GM18499 (cell line): ENCODE data around the gene APP.

Experiments used
- ATAC-seq: cut with Tn5 transposase; IDR thresholded peaks from one replicate; pipeline ENCODE4 v1.9.1; 2021; ENCODE audit warnings: moderate number of reproducible peaks; ENCODE audit not compliant: insufficient read depth, unreplicated experiment

Gene APP

DNA sequence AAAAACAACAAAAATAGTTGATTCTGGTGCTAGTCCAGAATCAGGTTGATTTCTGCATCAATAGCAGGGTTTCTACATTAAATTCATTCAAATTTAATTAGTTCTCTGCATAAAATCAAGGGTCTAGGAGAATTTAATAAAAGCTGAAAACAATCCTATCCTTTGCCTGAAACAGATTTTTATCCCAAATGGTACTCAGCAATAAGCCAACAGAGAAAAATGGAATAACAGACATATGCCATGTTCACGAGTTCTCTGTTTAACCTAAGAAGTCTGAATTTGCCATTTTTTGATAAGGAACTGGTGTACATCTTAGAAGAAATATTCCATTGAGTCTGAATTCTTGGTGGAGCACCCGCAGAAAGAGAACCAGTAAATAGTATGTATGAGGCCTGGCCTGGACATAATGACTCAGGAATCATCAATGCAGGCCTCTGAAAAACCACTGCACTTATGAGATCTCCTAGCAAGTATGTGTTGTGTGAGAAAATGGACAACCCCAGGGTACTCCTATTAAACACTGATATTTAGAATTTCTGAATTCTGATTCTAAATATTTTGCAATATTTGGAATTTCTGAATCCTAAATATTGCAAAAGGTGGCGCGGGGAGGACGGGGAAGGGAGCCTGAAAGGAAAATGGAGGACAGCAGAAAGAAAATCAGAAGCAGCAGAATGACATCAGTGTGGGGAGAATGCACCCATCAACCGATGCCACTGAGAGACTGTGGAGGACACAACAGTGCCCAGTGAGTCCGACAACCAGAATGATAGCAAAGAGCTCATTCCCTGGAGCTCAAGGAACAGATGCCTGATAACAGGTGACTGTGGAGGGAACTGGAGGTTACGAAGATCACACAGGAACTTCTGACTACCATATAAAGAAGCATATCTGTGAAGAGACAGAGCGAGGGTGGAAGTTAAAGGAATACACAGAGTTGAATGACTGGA lies 97.6 kb downstream of the APP start:
- ATAC-seq: no peak

DNA sequence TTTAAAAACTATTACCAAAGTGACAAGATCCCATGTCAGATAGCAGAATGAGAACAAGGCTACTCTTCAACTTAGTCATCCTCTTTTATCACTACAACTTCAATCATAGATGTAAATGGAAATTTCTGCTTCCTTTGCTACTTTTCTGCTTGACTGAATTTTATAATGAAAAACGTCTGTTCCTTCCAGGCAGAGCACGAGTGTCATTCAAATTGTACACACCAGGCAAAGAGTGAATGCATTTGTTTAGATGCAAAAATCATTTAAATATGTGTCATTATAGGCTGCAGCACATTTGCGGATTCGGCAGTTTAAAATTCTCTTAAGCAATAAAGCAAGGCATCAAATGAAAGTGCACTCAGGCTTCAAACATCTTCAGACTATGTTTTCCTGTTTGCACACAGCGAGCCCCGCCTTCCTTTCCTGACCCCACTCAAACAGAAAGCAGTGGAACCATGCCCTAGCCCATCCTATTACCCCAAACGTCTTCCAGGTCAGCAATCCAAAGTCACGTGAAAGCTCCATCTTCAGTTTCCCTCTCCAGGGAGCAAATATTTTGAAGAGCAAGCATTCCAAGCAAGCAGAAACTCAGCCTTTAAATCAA lies 99.6 kb downstream of the APP start:
- ATAC-seq: no peak

DNA sequence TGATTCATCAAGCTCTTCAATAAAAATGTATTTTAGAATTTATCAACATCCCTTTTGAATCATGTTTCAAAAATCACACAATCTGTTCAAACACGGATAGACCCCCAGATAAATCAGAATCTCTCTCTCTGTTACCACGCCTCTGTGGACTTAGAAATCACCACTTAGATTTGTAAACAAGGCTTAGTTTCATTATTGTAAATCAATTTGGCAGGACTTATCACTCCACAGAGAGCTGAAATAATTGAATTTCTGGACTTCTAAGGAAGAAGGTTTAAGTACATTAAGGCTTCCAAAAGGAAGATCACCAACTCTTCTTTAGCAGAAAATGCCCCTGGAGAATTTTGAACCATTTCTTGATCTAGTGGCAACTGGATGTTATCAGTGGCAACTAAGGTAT lies 100.4 kb downstream of the APP start:
- ATAC-seq: no peak

DNA sequence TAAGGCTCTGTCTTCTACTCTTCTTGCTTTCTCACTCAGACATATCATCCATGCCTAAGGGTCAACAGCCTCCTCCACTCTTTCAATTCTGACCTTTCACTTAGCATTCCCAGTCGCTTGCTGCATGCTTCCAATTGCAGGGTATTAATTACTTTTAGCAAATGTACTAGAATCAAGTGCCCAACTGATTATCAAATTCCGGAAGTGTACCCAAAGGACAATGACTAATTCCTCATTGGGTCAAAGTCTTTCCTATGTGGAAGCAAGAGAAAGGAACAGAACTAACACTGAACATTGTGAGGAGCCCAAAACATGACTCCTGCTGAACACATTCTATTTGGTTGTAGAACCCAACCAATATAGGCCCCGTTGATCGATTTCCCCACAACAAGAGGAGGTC lies 101.8 kb downstream of the APP start:
- ATAC-seq: no peak

DNA sequence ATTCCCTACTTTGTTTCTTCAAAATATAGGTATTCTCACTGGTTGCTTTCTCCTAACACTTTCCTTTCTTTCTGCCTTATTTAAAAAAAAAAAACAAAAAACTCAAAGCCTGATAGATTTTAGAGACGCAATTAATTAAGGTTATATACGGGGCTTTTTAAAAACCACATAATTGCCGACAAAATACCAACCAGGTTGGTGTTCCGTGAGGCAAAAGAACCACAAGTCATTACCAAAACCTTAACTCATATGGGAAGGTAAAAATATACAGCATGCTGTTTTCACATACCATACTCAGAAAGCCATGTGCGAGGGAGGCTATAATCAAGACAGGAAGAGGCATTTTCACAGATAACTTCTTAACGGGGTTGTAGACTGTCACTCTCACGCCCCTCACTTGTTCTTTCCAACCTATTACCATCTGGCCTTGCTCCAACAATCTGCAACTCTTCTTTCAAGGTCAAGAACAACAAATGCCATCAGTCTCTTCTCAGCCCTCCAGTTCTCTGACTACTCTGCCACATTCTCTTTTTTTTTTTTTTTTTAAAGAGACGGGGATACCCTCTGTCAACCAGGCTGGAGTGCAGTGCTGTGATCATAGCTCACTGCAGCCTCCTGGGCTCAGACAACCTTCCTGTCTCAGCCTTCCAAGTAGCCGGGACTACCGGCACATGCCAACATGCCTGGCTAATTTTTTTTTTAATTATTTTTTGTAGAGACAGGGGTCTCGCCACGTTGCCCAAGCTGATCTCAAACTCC lies 102.6 kb downstream of the APP start:
- no peak for ATAC-seq

DNA sequence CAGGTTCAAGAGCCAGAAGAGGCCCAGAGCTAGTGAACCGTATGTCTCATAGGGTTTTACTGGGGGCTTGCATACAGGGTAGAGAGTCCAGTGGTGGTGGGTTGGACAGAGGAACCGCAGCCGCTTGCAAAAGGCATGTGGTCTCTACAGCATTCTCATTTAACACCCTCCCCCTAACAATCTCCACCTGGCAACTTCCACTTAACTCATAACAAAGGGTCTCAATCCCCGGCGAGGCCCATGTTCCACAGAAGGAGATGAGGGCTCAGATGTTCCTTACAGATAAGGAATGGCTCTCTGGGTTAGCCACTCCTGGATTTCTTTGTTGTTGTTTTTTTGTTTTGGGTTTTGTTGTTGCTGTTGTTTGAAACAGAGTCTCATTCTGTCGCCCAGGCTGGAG lies 106.1 kb downstream of the APP start:
- ATAC-seq: no peak

DNA sequence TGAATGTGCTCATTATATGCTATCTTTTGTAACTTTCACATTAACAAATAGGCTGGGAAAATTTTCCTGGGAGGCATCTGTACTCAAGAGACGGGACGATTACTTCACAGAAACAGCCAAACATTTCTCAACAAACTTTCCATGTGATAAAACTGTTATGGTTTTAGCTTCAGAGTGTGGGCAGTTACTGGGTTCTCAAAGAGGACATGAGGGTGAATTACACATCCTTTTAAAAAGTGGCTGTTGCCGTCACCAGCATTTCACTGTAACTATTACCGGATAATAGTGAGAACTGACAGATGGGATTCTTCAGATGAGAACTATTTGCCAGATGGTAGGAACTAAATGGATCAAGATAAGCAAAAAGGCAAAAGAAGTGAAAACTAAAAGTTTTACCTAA lies 109.1 kb downstream of the APP start:
- no peak for ATAC-seq

DNA sequence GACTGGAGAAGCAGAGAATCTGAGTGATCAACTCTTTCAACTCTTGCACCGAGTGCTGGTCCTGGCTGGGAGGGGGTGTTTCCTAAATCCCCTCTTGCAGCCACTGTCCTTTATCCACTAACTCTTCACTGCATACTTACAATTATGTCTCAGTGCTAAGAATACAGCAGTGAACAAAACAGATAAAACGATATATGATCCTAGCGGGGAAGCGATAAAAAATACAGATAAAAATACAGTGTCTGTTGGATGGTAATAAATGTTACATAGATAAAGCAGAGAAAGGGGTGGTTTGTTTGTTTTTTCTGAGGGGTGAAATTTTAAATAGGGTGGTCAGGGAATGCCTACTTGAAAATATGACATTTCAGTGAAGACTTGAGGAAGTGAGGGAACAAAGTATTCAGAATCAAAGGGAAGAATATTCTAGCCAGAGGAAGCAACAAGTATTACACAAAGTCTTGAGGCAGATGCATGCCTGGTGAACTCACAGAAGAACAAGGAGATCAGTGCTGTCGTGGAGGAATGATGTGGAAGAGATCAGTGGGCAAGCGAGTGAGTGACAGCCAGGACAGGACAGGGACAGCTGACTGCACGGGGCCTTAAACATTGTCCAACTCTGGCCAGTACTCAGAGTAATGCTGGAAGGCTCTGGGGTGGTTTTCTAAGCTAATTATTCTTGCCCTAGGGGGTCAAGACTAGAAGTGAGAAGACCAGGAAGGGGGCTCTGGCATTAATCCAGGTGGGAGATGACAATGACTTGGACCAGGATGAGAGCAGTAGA lies 110.0 kb downstream of the APP start:
- no peak for ATAC-seq

DNA sequence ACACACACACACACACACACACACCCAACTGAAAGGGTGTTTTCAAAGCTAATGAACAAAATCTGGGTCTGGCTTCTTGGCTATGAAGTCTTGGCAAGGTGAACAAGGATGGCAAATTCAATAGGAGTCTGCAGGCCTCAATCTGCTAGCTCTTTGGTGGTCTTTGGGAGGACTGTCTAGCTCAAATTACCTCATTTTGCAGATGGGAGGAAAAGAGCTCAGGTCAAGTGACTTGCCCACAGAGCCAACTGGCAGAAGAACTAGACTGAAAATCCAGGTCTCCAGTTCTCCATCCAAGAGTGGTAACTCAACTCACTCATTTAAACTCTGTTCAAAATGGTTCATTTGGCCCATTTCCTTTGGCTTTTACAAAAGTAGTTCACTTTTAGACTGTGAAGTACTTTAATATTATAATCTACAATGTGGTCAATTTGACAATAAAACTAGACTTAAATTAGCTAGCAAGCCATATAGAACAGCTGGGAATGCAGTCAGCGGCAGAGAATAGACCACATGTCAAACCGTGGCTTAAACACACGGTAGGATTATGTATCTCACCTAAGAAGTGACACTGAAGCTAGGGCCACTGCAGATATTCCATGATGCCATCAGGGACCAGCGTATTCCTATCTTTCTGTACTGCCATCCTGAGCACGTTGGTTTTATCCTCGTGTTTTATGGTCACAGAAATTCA lies 112.9 kb downstream of the APP start:
- no peak for ATAC-seq

DNA sequence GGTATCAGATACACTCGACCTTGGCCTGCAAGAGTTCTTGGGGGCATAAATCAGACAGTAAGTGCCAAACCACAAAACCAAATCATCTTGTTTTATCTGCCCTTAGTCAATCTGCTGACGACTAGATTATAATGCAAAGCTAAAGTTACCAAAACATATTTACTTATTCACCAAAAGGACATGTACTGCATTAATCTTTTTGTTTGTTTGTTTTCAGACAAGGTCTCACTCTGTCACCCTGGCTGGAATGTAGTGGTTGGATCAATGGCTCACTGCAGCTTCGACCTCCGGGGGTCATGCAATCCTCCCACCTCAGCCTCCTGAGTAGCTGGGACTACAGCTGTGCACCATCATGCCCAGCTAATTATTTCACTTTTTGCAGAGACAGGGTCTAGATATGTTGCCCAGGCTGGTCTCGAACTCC lies 114.7 kb downstream of the APP start:
- no peak for ATAC-seq

DNA sequence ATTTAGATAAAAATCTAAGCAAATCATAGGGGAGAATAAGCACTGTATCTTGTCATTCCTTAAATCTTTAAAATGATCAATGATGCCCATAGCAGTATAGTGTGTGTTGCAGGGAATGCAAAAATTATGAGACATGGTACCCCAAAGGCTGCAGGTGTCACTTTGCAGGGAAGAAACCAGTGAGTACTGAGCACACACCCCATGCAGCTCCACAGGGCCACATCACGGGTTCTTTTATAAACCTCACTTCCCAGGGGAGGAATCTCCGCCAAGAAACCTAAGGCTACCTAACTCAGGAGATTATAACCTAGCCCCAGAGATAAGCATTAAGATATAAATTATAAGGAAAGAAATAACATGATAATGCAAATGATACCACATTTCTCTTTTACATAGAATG lies 115.6 kb downstream of the APP start:
- ATAC-seq: no peak

DNA sequence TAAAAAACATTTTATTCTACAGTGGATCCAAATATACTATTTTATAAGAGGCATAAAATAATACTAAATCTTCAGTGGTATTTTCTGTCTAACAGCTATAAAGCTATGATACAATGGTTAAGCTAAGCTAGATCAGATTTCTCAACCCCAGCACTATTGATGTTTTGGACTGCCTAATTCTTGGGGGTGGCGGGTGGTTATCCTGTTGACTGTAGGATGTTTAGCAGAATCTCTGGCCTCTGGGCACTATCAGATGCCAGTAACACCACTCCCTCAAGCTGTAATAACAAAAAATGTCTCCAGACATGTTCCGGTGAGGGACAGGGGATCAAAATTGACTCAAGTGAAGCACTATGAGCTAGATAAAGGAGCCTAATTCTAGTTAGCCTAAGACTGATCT lies 118.5 kb downstream of the APP start:
- no peak for ATAC-seq

DNA sequence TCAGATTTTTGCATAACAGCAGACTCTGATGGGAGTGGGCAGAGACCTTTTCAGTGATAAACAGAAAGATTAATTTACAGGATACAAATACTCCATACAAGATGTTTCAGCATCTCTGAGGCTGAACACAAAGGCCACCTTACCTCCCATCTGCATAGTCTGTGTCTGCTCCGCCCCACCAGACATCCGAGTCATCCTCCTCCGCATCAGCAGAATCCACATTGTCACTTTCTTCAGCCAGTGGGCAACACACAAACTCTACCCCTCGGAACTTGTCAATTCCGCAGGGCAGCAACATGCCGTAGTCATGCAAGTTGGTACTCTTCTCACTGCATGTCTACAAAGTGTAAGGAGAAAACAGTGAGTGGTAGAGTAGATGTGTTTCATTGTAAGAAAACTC lies 119.7 kb downstream of the APP start:
- ATAC-seq: no peak

DNA sequence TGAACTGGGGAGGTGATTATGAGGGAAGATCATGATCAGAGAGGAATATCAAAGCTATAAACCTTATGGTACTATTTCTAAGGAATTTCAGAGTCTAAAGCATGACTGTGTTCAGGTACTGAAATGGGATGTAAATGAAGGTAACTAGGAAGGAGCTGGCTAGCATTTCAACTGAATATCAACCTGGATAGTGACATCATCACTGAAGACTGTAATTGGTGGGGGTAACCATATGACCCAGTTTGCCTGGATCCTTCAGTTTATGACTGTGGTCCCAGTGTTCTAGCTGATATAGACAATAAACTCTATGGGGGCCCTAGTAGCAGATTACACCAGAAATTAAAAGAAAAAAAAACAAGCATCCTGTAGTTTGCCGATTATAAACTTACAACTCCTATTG lies 120.8 kb downstream of the APP start:
- ATAC-seq: no peak

DNA sequence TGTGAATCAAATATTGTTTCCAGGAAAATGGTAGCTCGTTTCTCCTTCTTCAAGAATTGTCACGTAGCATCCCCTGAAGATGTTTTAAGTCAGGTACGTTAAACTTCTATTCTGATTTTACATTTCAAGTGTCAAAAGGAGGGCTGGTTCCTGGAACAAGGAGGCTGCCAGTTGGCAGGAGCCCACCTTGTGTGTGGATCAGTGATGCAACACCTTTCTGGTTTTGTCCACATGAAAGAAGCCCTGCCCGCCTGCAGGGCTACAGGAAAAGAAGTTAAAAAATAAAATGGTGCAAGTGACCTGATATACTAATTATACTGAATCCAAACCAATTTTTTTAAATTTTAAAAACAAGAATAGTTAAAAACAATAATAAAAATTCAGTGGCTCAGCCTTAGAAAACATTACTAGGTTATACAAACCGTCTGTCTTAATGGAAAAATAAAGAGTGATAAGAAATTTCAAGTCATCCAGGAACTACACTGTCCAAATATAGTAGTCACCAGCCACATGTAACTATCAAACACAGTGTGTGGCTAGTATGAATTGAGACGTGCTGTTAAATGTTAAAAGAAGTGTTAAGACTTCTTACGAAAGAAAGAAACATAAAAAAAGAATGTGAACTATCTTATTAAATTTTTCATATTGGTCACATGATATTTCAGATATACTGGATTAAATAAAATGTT lies 123.1 kb downstream of the APP start:
- no peak for ATAC-seq

DNA sequence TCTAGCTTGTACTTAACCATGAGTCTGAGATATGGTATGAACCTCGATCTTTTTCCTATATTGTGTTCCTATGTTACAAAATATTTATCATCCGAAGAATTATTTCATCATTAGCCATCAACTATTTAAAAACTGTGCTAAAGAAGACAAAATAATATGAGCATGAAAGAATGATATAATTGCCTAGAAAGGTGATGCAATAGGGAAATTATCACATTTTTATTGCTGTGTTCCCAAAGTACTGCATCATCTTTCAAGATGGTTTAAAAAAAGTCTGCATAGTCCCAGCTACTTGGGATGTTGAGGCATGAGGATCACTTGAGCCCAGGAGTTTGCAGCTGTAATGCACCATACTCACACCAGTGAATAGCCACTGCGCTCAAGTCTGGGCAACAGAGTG lies 126.7 kb downstream of the APP start:
- no peak for ATAC-seq

DNA sequence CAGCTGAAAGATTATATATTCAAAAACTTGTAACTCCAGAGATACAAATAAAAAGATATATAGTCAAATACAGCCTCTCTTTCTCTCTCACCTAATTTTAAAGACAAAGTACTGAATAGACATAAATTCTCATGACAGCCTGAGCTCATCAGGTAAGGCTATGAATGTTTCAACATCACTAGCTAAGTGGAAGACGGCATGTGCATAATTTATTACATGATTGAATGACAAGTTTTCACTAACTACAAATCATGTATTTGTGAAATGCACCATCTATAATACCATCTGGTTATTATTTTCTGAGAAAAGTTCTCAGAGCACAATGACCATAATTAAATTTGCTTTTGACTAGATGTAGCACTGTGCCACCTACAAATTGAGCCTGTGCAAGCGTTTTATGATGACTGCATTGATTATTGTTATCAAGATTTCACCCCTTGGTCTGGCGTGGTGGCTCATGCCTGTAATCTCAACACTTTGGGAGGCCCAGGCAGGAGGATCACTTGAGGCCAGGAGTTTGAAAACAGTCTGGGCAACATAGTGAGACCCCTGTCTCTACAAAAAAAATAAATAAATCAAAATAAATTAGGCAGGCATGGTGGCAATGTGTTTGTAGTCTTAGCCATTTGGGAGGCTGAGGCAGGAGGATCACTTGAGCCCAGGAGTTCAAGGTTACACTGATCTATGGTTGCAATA lies 128.2 kb downstream of the APP start:
- no peak for ATAC-seq

DNA sequence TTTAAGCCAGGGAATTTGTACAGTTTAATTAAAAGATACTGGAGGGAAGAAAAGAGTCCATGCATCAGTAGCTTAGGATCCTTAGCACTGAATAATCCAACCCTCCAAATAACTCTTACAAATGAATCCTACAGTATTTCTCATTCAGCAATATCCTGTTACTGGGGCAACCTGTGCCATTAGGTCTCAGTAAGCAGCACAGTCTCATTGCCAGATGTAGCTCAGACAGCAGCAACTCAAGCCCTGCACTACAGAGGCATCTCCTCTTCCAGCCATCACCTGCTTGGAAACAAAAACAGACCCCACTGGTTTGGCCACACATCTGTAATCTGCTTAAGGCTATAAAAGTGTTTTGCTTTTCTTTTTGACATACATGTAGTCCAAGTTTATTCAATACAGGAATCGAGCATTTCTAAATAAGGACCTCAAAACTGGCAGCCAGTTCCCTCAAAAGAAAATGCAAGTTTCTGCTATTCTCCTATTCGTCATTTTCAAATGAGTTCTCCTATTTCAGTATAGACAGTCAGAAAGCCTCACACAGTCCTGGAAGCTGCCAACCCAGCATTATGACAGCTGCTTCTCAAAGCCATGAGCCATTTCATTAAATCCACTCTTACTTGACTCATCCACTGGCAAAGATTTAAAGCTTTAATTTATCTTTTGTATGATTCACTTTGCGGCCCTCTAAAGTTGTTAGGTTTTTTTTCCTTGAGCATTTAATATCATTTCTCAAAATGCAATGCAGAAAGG lies 129.0 kb downstream of the APP start:
- no peak for ATAC-seq
